HG03103 (cell line): ENCODE data around the gene LSM10.

Experiments
- ATAC-seq: cut with Tn5 transposase; IDR thresholded peaks from one replicate; pipeline ENCODE4 v1.9.1; 2021; ENCODE audit warnings: low read depth; ENCODE audit not compliant: unreplicated experiment

Gene LSM10

DNA sequence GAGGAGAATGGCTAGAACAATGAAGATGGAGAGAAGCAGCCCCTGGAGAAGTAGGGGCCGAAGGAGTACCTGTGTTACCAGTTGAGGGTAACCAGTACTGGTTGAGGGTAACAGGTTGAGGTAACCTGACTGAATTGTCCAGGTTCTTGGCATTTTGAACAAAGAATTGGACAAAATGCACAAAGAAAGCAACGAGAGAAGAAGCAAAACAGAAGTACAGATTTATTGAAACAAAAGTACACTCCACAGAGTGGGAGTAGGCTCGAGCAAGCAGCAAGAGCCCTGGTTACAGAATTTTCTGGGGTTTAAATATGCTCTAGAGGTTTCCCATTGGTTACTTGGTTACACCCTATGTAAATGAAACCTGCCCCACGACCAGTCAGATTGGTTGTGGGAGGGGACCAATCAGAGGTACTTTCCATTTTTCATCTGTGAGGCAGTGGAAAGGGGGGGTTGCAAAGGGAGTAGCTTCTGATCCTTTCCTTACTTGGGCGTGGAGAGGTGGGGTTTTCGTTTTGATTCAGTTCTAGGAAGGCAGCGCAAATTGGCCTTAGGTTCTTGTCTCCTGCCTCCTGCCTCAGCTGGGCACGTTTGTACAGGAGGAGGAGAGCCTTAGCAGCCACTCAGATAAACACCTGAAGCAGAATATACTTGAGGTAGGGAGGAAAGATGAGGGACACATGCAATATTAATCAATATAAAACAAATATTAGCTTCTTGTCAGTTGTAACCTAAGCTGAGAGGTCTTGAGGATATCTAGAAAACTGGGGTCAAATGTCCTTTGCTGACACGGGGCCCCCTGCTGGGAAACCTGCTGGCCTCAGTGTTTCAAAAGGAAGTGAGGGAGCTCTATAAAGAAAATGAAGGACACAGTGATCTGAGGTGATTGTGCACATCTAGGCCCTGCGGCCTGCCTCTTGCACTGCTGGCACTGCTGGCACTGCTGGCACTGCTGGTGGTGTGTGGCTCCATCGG is 14.3 kb upstream of the LSM10 start:
- ATAC-seq: no peak

DNA sequence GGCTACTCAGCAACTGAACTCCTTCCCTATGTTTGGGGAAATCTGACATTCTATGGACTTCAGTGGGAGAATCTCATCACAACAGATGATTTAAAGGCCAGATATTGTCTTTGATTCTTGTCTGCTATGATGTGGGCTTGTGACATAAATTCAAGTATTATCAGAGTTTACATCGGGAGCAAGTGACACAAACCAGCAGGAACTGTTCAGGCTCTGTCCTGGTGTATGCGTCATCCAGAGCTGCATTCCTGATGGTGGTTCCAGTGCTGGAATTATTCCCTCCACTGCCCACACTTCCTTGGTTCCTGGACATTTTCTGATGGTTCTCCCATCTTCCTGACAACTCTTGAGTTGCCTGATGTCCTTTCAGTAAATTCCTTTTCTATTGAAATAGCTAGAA is 10.8 kb upstream of the LSM10 start:
- ATAC-seq: no peak

DNA sequence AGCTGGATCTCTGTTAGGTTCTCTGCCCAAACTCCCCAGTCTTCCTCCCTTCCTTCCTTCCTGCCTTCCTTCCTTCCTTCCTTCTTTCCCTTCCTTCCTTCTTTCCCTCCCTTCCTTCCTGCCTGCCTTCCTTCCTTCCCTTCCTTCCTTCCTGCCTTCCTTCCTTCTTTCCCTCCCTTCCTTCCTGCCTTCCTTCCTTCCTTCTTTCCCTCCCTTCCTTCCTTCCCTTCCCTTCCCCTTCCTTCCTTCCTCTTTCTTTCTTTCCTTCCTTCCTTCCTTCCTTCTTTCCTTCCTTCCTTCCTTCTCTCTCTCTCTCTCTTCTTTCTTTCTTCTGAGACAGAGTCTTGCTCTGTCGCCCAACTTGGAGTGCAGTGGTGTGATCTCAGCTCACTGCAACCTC is 8.7 kb upstream of the LSM10 start:
- ATAC-seq: no peak

DNA sequence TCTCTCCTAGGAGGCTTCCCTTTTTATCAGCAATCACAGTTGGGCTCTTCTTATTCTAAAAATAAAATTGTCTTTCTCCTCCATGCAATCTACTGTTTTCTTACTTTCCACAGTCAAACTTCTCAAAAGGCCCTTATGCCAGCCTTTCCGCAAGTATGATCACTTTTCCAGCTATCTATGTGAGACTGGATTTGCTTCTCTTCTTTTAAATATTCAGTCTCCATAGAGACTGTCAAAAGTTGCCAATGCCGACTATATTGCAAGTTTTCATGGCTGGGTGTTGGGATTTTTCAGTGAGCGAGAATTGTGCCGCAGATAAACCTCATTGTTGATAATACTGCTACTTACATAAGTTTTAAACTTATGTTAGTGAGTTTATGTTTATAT is 4.8 kb upstream of the LSM10 start:
- ATAC-seq: no peak

GRCh38 chr1:36401602-36402503 is 4.1 kb upstream of the LSM10 start:
- no peak for ATAC-seq

GRCh38 chr1:36400825-36401601 is 3.3 kb upstream of the LSM10 start:
- ATAC-seq: no peak

DNA sequence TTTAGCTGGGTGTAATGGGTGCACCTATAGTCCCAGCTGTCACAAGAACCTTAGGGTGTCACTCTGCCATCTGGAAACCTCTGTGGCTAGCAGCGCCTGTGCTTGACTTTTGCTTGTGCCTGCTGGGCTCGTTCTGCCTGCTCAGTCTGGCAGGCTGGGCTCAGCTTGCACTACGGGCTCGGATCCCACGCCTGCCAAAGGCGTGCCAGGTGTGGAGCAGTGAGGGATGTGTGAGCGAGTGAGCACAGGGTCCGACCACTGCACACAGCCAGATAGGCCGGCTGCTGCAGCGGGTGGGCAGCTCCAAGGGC is 2.8 kb upstream of the LSM10 start:
- ATAC-seq: no peak

DNA sequence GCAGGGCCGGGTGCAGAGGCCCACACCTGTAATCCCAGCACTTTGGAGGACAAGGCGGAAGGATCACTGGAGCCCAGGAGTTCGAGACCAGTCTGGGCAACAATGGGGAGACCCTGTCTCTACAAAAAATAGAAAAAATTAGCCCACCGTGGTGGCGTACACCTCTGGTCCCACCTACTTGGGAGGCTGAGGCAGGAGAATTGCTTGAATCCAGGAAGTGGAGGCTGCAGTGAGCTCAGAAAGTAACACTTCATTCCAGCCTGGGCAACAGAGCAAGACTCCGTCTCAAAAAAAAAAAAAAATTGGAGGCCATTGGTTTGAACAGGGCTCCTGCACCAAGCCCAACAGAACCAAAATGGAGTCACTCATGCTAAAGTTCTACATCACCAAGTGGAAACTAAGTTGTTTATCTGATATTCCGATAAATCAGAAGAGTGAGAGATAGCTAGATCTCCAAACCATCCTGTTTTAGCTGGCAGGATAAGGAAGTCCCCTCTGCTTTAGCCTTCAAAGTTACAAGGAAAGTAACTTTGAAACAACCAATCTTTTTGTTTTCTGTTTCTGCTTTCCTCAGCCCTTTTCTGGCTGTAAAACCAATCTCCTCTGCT is 766 bp upstream of the LSM10 start:
- no peak for ATAC-seq

GRCh38 chr1:36397083-36397377 is 678 bp downstream of the LSM10 start:
- ATAC-seq: no peak

DNA sequence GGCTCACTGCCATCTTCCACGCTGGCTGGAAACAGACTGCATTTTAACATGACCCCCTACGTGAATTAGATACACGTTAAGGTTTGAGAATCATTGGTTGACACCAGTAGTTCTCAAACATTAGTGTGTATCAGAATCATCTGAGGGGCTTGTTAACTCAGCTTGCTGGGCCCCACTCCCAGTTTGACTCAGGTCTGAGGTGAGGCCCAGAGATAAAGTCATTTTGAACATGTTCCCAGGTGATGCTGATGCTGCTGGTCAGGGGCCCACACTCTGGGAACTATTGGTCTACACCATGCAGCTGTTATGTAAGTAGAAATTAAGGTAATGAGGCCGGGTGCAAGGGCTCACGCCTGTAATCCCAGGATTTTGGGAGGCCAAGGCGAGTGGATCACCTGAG is 1.3 kb downstream of the LSM10 start:
- ATAC-seq: no peak

GRCh38 chr1:36393686-36394085 is 4.0 kb downstream of the LSM10 start:
- ATAC-seq: no peak

DNA sequence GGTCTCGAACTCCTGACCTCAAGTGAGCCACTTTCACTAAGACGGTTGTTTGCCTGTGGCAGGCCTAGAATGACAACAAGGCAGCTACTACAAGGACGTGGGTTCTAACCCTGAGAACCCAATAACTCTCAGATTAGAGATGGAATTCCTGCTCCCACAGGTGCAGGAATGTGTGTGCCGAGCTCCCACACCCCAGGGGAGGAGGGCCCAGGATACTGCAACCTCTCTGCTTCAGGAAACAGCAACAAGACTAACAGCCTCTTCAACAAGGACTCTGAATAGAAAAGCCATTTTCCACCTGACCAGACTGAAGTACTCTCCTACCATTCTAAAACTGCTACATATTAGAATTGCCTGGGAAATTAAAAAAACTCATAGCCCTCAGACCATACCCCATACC is 4.9 kb downstream of the LSM10 start:
- ATAC-seq: no peak

DNA sequence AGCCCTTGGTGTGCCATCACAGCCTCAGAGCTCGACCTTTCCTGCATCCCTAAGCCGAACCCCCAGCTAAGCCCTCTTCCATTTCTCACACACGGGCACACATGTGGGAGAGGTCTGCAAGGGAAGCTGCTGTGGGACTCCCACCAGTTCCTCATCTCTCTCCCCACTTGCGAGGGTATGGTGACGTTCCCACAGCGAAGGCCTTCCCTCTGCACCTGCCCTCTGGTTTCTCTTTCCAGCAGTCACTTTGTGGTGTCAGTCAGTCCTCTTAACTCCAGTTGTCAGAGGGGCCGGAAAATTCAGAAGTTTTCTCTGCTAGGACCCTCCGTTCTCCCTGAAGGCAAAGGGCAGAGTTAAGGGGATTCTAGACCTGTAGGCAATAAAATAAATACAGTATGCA is 6.4 kb downstream of the LSM10 start:
- no peak for ATAC-seq

- no peak for ATAC-seq
Observed at GRCh38 chr1:36390411-36390810, 7.3 kb downstream of the LSM10 start.

DNA sequence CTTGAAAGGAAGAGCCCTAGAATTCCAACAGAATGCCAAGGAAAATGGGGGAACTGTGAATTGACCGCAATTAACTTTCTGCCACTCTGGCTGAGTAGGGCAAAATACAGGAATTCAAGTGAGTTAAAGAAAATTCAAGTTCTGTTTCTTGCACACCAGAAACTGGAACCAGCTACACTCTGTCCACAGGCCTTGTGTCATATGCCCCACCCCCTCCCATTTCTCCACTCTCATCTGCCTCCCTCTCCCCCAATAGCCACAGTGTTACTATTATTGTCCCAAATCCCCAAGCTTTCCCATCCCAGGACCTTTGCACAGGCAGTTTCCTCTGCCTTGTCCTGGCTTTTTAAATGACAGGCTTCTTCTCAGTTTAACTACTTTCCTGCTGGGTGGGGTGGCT is 7.7 kb downstream of the LSM10 start:
- ATAC-seq: no peak

GRCh38 chr1:36389261-36389660 is 8.4 kb downstream of the LSM10 start:
- ATAC-seq: no peak

DNA sequence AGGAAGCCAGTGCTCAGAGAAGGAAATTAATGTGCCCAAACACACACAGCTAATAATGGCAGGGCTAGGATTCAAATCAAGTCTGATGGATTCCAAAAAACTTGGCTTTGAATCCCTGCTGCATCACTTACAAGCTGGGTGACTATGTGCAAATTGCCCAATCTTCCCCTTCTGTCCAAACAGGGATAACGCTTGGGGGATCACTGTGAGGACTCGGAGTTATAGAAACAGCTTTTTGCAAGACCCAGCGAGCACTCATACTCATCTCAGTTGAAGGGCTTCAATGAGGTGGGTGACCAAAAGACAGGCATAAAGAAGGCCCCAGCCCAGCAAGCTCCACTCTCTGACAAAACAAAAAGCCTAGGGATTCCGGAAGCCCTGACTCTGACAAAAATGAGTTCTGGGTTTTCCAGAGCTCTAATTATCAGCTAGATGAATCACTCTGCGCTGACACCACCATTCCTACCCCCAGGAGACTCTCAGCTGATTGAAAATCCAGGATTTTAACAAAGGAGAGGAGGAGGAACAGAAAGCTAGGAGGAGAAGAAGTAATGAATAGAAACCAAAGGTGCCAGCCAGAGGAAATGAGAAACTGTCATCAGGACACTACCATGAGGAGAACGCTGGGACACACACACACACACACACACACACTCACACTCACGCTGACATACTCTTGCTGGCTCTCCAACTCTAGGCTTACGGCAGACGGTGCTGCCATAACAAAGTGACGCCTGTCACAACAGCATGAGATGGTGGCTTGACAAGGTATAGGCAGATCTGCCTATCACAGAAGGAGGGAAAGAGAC is 10.4 kb downstream of the LSM10 start:
- no peak for ATAC-seq

DNA sequence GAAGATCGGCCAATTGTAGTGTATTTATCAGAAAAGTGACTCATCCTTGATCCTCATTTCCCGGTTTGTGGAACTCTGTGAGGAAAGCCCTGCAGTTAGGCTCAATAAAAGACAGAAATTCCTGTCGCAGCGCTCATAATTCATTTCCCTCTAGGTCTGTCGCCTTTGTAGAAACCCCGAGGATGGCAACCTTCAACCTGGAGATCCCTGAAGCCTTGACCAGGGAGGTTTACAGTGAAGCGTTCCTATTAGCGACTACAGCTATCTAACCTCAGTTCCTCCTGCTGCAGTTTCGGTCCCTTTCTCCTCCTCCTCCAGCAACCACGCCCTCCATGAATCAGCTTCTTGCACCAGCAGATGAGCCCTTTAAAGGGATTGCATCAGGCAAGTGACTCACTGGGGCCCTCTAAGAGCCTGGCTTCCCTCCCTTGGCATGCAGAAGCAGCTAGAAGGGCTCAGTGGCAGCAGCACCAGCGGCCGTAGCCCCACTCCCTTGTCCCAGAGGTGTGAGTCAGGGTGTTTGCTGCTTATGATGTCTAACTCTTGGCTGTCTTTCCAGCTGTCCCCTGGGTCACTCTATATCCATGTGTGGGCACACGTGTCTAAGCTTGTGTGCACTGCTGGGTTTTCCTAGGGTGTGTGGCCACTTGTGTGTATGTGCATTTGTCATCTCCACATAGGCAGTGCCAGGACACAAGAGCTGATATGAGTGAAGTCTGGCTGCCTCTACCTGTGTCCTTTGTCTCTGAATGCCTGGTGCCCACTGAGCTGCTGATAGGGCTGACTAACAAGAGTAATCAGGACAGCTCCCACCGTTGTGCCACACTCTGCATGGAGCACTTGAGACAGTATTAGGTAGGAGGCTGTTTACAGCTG is 11.2 kb downstream of the LSM10 start:
- ATAC-seq: peak; percentile 38
